Natural killer cell (primary cell): ENCODE data around the gene ZNF674. TPM values are rescaled to one million over a fixed set of nuclear protein-coding genes. Genes with fewer than 3 reads are reported as not detected.

ENCODE experiments used
- ATAC-seq, 3 donors: fragments of 150-1000 bp in 2 of 3; fragments of 200-7000 bp in 1 of 3; cut with Tn5 transposase; 1 replicate in 1 of 3; 2 replicates in 2 of 3; pipeline ENCODE4 v1.10.0; 2021; ENCODE audit warnings: mild to moderate bottlenecking in 2 of 3, moderate library complexity in 2 of 3
- DNase-seq, 2 donors: peaks; one replicate each; pipeline versions ENCODE4 v3.0.0 to v3.0.0-alpha.2; 2013 to 2021; ENCODE audit warnings: mixed read lengths in 1 of 2
- H3K27ac ChIP-seq: one replicate; pipeline ENCODE4 v1.5.1; 2013; ENCODE audit warnings: mild to moderate bottlenecking, low read length
- H3K27me3 ChIP-seq: one replicate; pipeline ENCODE4 v1.6.1; 2013; ENCODE audit warnings: low read length; ENCODE audit not compliant: control insufficient read depth, insufficient read depth
- H3K36me3 ChIP-seq: one replicate; pipeline ENCODE4 v1.6.1; 2013; ENCODE audit warnings: low read length; ENCODE audit not compliant: control insufficient read depth, insufficient read depth
- H3K4me1 ChIP-seq: one replicate; pipeline ENCODE4 v1.6.1; 2013; ENCODE audit warnings: low read length; ENCODE audit not compliant: control insufficient read depth, insufficient read depth
- H3K4me3 ChIP-seq: one replicate; pipeline ENCODE4 v1.5.1; 2013; ENCODE audit warnings: low read length
- H3K9me3 ChIP-seq: one replicate; pipeline ENCODE4 v1.6.1; 2013; ENCODE audit warnings: low read length; ENCODE audit not compliant: control insufficient read depth, insufficient read depth
- H3K27ac Mint-ChIP-seq, 2 donors: one replicate each; pipeline ENCODE4 v1.8.0; 2022; ENCODE audit warnings: mild to moderate bottlenecking in 2 of 2, mixed read lengths in 2 of 2, moderate library complexity in 1 of 2
- H3K27me3 Mint-ChIP-seq, 2 donors: one replicate each; pipeline ENCODE4 v1.8.0; 2022; ENCODE audit warnings: low read depth in 2 of 2, mixed read lengths in 2 of 2
- H3K36me3 Mint-ChIP-seq: one replicate; pipeline ENCODE4 v1.8.0; 2022; ENCODE audit warnings: mixed read lengths
- H3K4me1 Mint-ChIP-seq, 2 donors: one replicate each; pipeline ENCODE4 v1.8.0; 2022; ENCODE audit warnings: mixed read lengths in 2 of 2
- H3K4me3 Mint-ChIP-seq: one replicate; pipeline ENCODE4 v1.8.0; 2022; ENCODE audit warnings: mild to moderate bottlenecking, moderate library complexity, mixed read lengths
- H3K9me3 Mint-ChIP-seq, 2 donors: one replicate each; pipeline ENCODE4 v1.8.0; 2022; ENCODE audit warnings: mixed read lengths in 2 of 2
- WGBS: methylation state at CpG from one replicate; pipeline ENCODE4 v1.1.7; 2013; ENCODE audit warnings: missing lambda C conversion rate; ENCODE audit not compliant: insufficient coverage; 5-methylcytosine and 5-hydroxymethylcytosine counted together
- intact Hi-C: fragments of 100-400 bp; cut with micrococcal nuclease; formaldehyde crosslinking; loops from one replicate; pipeline ENCODE4 v1.14.2; 2022
- total RNA-seq, 4 donors: library from RNA; stranded (reverse); fragments of 120-200 nt in 1 of 4; gene quantifications; one replicate each; pipeline versions ENCODE4 v1.2.3 to v1.2.4, GENCODE V29; 2013 to 2022
- TF ChIP-seq, protein P1 (sequence below): fragments of 200-600 bp; IDR thresholded peaks from one replicate; pipeline ENCODE4 v1.8.0; 2022; ENCODE audit warnings: antibody characterized with exemption

Gene ZNF674
- total RNA-seq, 3 donors from 2014 or later (not counting 1 experiment from before 2014, with no cell fraction given): 2.5 to 5.3 (median 3.4) TPM

GRCh38 chrX:46506076-46506475 is 39.1 kb downstream of the ZNF674 start:
- no peaks in the 10 kb centered on the region for H3K4me1 ChIP-seq
- no peak overlapping the region for H3K4me3 ChIP-seq
- no peaks in the 10 kb centered on the region for H3K36me3 ChIP-seq
- TF ChIP-seq, protein P1, sequence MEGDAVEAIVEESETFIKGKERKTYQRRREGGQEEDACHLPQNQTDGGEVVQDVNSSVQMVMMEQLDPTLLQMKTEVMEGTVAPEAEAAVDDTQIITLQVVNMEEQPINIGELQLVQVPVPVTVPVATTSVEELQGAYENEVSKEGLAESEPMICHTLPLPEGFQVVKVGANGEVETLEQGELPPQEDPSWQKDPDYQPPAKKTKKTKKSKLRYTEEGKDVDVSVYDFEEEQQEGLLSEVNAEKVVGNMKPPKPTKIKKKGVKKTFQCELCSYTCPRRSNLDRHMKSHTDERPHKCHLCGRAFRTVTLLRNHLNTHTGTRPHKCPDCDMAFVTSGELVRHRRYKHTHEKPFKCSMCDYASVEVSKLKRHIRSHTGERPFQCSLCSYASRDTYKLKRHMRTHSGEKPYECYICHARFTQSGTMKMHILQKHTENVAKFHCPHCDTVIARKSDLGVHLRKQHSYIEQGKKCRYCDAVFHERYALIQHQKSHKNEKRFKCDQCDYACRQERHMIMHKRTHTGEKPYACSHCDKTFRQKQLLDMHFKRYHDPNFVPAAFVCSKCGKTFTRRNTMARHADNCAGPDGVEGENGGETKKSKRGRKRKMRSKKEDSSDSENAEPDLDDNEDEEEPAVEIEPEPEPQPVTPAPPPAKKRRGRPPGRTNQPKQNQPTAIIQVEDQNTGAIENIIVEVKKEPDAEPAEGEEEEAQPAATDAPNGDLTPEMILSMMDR: no peak
- H3K27me3 Mint-ChIP-seq: no peaks in the 10 kb centered on the region
- intact Hi-C loops: no loop called here
- H3K36me3 Mint-ChIP-seq: peaks cover under 1% of the 10 kb centered on the region
- WGBS: 100% methylated on average over 1 of the region's 1 CpG
- H3K27me3 ChIP-seq: no peaks in the 10 kb centered on the region
- no peak overlapping the region for H3K4me3 Mint-ChIP-seq
- H3K4me1 Mint-ChIP-seq: no peaks in the 10 kb centered on the region
- peaks cover 7% of the 10 kb centered on the region for H3K9me3 ChIP-seq
- H3K27ac Mint-ChIP-seq: no peak overlapping the region
- ATAC-seq (no peak), DNase-seq (no peak)
- H3K9me3 Mint-ChIP-seq: peaks cover 0 to 11% of the 10 kb centered on the region in 2 donors
- H3K27ac ChIP-seq: no peak overlapping the region

DNA sequence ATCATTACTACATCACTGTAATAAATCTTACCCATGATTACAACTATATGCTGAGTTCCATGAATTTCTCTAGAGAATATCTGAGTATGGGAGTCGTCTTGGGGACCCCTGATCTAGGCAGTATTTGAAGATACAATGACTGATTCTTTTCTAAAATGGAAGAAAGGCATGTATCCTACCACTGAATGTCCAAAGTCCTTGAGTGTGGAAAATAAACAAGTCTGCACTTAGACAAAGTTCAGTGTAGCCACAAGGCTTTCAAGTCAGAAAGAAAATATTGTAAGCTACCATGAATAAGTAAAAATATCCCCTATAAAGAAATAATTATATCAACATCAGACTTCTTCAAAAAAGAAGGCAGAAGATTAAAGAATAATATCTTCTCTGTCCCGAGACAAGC is 42.4 kb downstream of the ZNF674 start:
- Mint-ChIP-seq H3K27ac (no peak overlapping the region), H3K36me3 (peaks cover 16% of the 10 kb centered on the region), H3K9me3 (peaks cover 2 to 11% of the 10 kb centered on the region in 2 donors), H3K4me3 (no peak overlapping the region), H3K27me3 (no peaks in the 10 kb centered on the region), H3K4me1 (no peaks in the 10 kb centered on the region)
- Histone ChIP-seq H3K36me3 (no peaks in the 10 kb centered on the region), H3K27ac (no peak overlapping the region), H3K9me3 (peaks cover 24% of the 10 kb centered on the region), H3K4me1 (no peaks in the 10 kb centered on the region), H3K27me3 (no peaks in the 10 kb centered on the region), H3K4me3 (no peak overlapping the region)
- 88% methylated on average over 1 of the region's 2 CpGs for WGBS
- ATAC-seq (no peak), DNase-seq (no peak)
- TF ChIP-seq, protein P1: no peak
- intact Hi-C loops: no loop called here

DNA sequence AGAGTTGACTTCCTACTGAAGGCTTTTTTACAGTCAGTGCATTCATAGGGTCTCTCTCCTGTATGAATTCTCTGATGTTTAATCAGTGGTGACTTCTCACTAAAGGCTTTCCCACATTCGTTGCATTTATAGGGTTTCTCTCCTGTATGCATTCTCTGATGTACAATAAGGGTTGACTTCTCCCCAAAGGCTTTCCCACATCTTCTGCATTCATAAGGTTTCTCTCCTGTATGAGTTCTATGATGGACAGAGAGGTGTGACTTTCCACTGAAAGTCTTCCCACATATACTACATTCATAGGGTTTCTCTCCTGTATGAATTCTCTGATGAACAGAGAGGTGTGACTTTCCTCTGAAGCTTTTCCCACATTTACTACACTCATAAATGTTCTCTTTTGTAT is 45.2 kb downstream of the ZNF674 start:
- Histone ChIP-seq H3K27ac (no peak overlapping the region), H3K27me3 (no peaks in the 10 kb centered on the region), H3K36me3 (no peaks in the 10 kb centered on the region), H3K9me3 (peaks cover 30% of the 10 kb centered on the region), H3K4me3 (no peak overlapping the region), H3K4me1 (no peaks in the 10 kb centered on the region)
- H3K9me3 Mint-ChIP-seq: peaks cover 5 to 8% of the 10 kb centered on the region in 2 donors
- H3K4me3 Mint-ChIP-seq: no peak overlapping the region
- no peaks in the 10 kb centered on the region for H3K27me3 Mint-ChIP-seq
- no peak for ATAC-seq
- no CpG with 5 or more reads among the region's 1 CpG for whole genome bisulfite sequencing
- TF ChIP-seq, protein P1: no peak
- H3K4me1 Mint-ChIP-seq: no peaks in the 10 kb centered on the region
- H3K27ac Mint-ChIP-seq: no peak overlapping the region
- intact Hi-C loops: no loop called here
- H3K36me3 Mint-ChIP-seq: peaks cover 31% of the 10 kb centered on the region
- no peak for DNase-seq

DNA sequence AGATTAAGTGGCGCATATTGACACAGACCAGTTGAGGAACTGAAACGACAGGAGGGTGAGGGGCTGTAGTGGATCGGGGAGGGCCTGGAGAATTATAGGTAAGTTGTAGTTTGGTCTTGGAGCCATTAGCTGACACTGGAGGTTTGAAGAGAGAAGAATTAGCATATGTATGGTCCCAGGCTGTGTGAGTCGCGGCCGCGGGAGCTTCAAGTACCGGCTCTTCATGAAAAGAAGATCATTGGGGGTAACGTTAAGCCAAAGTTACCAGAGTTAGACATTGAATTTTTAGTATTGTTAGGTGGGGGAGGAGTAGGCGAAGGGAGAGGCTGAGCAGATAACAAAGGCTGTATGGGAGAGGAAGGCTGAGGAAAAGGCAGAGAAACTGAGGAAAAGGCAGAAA is 56.5 kb downstream of the ZNF674 start:
- no peak overlapping the region for H3K27ac Mint-ChIP-seq
- TF ChIP-seq, protein P1: no peak

More for the DNA sequence above, 56.5 kb downstream of the ZNF674 start:
- Histone ChIP-seq H3K36me3 (no peaks in the 10 kb centered on the region), H3K4me1 (no peaks in the 10 kb centered on the region), H3K4me3 (no peak overlapping the region), H3K9me3 (peaks cover 3% of the 10 kb centered on the region), H3K27me3 (no peaks in the 10 kb centered on the region), H3K27ac (no peak overlapping the region)
- Mint-ChIP-seq H3K4me1 (peaks cover 0 to 6% of the 10 kb centered on the region in 2 donors), H3K27me3 (no peaks in the 10 kb centered on the region), H3K36me3 (peaks cover 9% of the 10 kb centered on the region), H3K9me3 (peaks cover 3 to 18% of the 10 kb centered on the region in 2 donors), H3K4me3 (no peak overlapping the region)
- 98% methylated on average over 10 of the region's 10 CpGs for WGBS
- DNase-seq: no peak
- no peak for ATAC-seq
- intact Hi-C loops: no loop called here
